Colonic mucosa (tissue), 4 donors: ENCODE data around the gene NTSR1. TPM values are rescaled to one million over a fixed set of nuclear protein-coding genes. Genes with fewer than 3 reads are reported as not detected.

Source experiments
- DNase-seq: peaks from one replicate; pipeline ENCODE4 v3.0.0-alpha.2; 2020
- H3K27ac ChIP-seq: fragments of 200-600 bp; one replicate; pipeline ENCODE4 v1.8.0; 2021
- H3K27me3 ChIP-seq: fragments of 200-600 bp; one replicate; pipeline ENCODE4 v1.8.0; 2021
- H3K36me3 ChIP-seq: fragments of 200-600 bp; one replicate; pipeline ENCODE4 v1.8.0; 2021
- H3K4me1 ChIP-seq: fragments of 200-600 bp; one replicate; pipeline ENCODE4 v1.8.0; 2021; ENCODE audit warnings: mild to moderate bottlenecking
- H3K4me3 ChIP-seq: fragments of 200-600 bp; one replicate; pipeline ENCODE4 v1.8.0; 2021
- H3K9ac ChIP-seq, 2 donors: one replicate each; pipeline ENCODE4 v1.7.0; 2013; ENCODE audit warnings: control low read depth in 2 of 2, low read depth in 2 of 2, low read length in 2 of 2
- H3K9me3 ChIP-seq: fragments of 200-600 bp; one replicate; pipeline ENCODE4 v1.8.0; 2021
- CTCF ChIP-seq: fragments of 200-600 bp; IDR thresholded peaks from one replicate; pipeline ENCODE4 v1.8.0; 2022; ENCODE audit warnings: antibody characterized with exemption, mild to moderate bottlenecking
- intact Hi-C: fragments of 100-400 bp; cut with DNase I; formaldehyde crosslinking; loops from one replicate; pipeline ENCODE4 v1.14.1; 2022
- total RNA-seq, 2 donors: library from RNA; stranded (reverse); fragmentation: NEBNext Ultra II Directional in 1 of 2; extraction: Animal tissue kit (Norgen Biotek cat#: 25700) in 1 of 2; gene quantifications; one replicate each; pipeline ENCODE4 v1.2.1, GENCODE V29; 2021
- donor health status: healthy.
- donor health status: DM: no; HTN: no; CAD: no.
- donor health status: DM: no; HTN: no; CAD: no.

The NTSR1 gene
- total RNA-seq, 2 donors from 2014 or later: 0.05 to 2.9 TPM

- no peak for DNase-seq
These were observed 70.2 kb downstream of the NTSR1 start for GRCh38 chr20:62778601-62779416.

GRCh38 chr20:62779417-62779685 lies 70.7 kb downstream of the NTSR1 start:
- Histone ChIP-seq H3K9me3 (no peaks in the 10 kb centered on the region), H3K27me3 (no peaks in the 10 kb centered on the region), H3K27ac (no peak overlapping the region), H3K4me3 (no peak overlapping the region), H3K4me1 (no peaks in the 10 kb centered on the region), H3K36me3 (no peaks in the 10 kb centered on the region), H3K9ac (no peak overlapping the region)
- intact Hi-C loops: no loop called here
- DNase-seq: no peak
- no peak for TF ChIP-seq CTCF

More at GRCh38 chr20:62778601-62779416, 70.2 kb downstream of the NTSR1 start:
- Histone ChIP-seq H3K36me3 (no peaks in the 10 kb centered on the region), H3K9me3 (no peaks in the 10 kb centered on the region), H3K27ac (no peak overlapping the region), H3K4me1 (no peaks in the 10 kb centered on the region), H3K27me3 (no peaks in the 10 kb centered on the region), H3K9ac (no peak overlapping the region), H3K4me3 (no peak overlapping the region)
- intact Hi-C loops: no loop called here
- no peak for TF ChIP-seq CTCF

GRCh38 chr20:62780204-62780603 lies 71.6 kb downstream of the NTSR1 start:
- H3K4me1 ChIP-seq: no peaks in the 10 kb centered on the region
- no peak overlapping the region for H3K27ac ChIP-seq
- no peaks in the 10 kb centered on the region for H3K36me3 ChIP-seq
- no peak overlapping the region for H3K9ac ChIP-seq
- intact Hi-C loops: no loop called here
- DNase-seq: no peak
- TF ChIP-seq CTCF: no peak
- no peaks in the 10 kb centered on the region for H3K9me3 ChIP-seq
- no peaks in the 10 kb centered on the region for H3K27me3 ChIP-seq
- no peak overlapping the region for H3K4me3 ChIP-seq

- no peak for TF ChIP-seq CTCF
- DNase-seq: no peak
- no peaks in the 10 kb centered on the region for H3K36me3 ChIP-seq
- no peaks in the 10 kb centered on the region for H3K9me3 ChIP-seq
- H3K27ac ChIP-seq: no peak overlapping the region
- no peaks in the 10 kb centered on the region for H3K4me1 ChIP-seq
- intact Hi-C loops: no loop called here
- no peak overlapping the region for H3K9ac ChIP-seq
- H3K4me3 ChIP-seq: no peak overlapping the region
- no peaks in the 10 kb centered on the region for H3K27me3 ChIP-seq
These were observed 72.1 kb downstream of the NTSR1 start for GRCh38 chr20:62780696-62781095.

- Histone ChIP-seq H3K9me3 (no peaks in the 10 kb centered on the region), H3K27me3 (no peaks in the 10 kb centered on the region), H3K4me1 (no peaks in the 10 kb centered on the region), H3K27ac (no peak overlapping the region), H3K4me3 (no peak overlapping the region), H3K9ac (no peak overlapping the region), H3K36me3 (no peaks in the 10 kb centered on the region)
- DNase-seq: no peak
- intact Hi-C loops: no loop called here
- TF ChIP-seq CTCF: no peak
These were observed 73.7 kb downstream of the NTSR1 start for GRCh38 chr20:62782149-62782892.
